ENCODE measurements around the gene PKHD1.
"Not testable (repeated sequence)": the region's sequence is repeated elsewhere in the genome, so short reads cannot be mapped to it uniquely, and the experiment has no call there.

Gene PKHD1

GRCh38 chr6:51913265-51913664 is 174.1 kb downstream of the PKHD1 start:
- DNase-seq = no peak

DNA sequence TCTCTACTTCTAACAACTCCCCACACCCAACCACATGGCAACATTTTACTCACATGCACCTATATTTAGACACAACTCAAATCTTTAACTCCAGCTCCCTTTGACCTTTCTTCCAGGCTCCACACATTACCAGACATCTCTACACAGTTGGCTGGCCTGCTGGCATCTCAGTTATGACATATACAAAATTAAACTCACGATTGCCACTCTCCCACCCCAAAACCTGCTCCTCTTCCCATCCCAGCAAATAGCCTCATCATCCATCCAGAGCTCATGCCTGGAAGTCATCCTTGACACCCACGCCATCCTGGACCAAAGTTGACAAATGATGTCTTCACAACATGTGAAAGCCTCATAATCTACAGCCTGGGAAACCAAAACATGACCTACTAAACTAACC is 176.6 kb downstream of the PKHD1 start:
- no peak for DNase-seq

- no peak for DNase-seq
Observed at GRCh38 chr6:51908243-51908642, 179.2 kb downstream of the PKHD1 start.

- DNase-seq = no peak
Observed at GRCh38 chr6:51901766-51902764, 185.3 kb downstream of the PKHD1 start.

GRCh38 chr6:51893366-51893765 is 194.0 kb downstream of the PKHD1 start:
- DNase-seq = no peak

- no peak for DNase-seq
Observed at GRCh38 chr6:51892750-51893149, 194.7 kb downstream of the PKHD1 start.

- DNase-seq = no peak
Observed at GRCh38 chr6:51892339-51892738, 195.1 kb downstream of the PKHD1 start.

DNA sequence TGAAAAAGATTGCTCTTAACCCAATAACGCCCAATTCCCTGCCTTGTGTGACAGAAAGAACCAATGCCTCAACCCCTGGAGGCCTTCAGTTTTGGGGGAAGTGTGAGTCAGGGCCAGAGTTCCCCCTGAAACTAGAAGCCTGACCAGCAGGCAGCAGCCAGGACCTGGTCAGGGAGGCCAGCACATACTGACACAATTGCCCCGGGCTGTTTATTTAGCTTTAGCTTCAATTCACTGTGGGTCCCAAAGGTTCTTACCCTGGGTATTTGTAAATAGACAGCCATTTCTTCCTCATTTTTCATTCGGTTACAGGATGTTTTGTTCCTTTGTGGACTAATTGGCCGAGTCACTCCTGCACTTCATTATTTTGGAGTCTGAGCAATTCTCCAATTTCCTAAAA is 195.6 kb downstream of the PKHD1 start:
- no peak for DNase-seq

DNA sequence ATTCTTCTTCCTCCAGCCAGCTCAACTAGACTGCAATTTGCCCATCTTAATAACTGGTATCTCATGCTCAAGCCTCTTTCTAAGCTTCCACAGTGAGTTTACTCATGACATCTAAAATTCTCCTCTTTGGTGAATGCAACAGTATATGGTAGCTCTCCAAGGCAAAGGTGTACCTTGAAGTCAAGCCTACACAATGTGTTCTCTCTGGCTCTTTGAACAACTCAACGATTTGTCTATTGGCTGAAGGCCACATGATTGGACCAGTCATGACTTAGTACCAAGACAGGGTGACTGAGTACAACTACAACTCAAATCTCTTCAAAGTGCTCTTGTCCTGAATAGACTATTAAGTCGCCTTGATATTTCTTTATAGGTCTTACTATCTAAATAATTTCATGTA is 199.6 kb downstream of the PKHD1 start:
- no peak for DNase-seq

GRCh38 chr6:51885957-51886356 is 201.5 kb downstream of the PKHD1 start:
- DNase-seq = no peak

GRCh38 chr6:51868591-51869355 is 218.6 kb downstream of the PKHD1 start:
- no peak for DNase-seq

DNA sequence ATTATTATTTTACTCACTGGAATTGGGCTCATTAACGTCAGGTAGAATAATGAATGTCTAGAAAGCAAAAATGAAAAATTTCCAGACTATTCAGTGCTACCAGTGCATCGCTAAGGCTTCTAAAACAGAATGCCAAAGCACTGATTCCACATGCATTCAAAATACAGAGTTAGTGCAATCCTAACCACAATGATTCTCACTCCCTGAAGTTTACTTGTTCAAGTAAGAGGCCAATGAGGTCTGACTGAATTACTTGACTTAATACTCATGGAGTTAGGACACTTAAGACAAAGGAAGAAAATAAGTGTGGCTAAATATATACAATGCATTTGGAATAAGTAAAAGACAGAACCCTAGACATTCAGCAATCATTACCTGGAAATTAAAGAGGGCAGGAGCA is 220.5 kb downstream of the PKHD1 start:
- DNase-seq = no peak

GRCh38 chr6:51865996-51866395 is 221.4 kb downstream of the PKHD1 start:
- DNase-seq = no peak

- DNase-seq = no peak
Observed at GRCh38 chr6:51865176-51865575, 222.2 kb downstream of the PKHD1 start.

DNA sequence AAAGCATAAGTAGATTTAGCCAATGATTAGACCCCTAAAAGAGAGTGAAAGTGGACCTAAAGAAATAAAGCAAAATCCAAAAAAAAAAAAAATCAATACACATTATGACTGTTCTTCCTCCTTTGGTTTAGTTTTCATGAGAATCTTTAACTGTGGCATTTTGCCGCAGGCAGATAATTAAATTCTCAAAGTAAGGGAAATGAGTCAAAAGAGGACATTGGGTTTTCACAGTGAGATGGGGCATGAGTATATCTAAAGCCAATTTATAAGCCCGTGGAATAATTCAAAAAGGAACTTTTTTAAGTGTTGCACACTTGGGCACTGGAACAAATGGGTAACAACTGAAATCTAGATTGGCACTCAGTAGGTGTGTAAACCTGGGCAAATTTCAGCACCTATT is 230.3 kb downstream of the PKHD1 start:
- DNase-seq = no peak

DNA sequence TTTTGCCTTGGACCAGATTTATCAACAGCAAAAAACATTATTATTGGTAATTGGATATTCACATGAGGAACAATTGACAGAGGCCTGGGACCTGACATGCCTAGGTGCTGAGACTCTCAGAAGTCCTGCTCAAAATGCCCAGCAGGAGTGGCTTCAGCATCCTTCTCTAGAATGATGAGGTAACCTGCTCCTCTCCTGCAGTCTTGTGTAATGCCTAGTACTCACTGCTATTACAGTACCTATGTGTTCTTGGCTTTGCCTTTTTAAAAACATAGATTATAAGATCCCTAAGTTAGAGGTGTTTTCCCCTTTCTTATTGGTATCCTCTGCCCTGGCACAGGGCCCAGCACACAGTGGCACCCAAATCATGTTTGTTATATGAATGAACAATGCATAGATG is 230.9 kb downstream of the PKHD1 start:
- no peak for DNase-seq

DNA sequence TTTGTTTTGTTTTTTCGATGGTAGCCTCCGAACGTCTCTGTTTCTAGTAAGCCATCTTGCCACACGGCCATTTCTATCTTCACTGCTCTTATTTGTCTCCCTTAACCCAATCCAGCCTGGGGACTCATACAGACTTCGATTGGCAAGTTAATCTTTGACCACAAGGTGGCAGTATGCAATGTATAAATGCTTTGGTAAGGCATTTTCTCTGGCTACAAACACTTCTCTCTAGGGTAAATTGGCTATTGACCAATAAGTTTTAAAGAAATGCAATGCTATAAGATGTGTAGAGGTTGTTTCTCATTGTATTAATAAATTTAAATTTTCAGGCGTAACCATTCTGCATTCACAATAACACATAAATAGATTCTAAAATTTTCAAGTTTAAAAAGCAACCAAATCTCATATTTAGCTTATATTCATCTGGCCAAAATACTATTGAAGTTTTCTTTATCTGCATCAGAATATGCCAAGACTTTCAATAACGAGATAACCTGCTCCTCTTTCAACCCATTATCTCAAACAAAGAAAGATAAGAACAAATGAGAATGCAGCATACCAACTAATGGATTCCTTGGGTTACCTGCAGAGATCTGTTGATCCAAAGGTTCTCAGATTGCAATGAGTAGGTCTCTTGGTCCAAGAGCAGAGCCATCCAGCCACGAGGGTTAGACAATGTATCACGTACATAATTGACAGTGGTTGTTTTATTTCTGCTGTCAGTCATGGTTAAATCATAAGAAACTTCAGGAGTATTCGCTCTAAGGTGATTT is 231.9 kb downstream of the PKHD1 start:
- DNase-seq = no peak

DNA sequence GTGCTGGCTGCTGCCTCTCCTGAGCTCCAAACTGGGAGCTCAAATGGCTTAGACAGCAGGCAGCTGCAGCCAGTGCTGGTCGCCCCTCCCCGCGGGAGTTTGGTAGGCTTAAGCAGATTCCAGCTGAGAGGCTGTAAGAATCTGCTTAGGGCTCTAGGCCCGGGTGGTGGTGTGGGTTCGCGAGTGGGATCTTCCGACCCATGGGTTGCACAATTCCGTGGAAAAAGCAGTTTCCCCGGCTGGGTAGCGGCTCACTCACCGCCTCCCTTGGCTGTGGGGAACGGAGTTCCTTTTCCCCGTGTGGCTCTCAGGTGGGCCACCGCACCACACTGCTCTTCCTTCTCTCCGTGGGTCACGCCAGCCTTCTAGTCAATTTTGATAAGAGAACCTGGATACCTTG is 232.5 kb downstream of the PKHD1 start:
- DNase-seq = no peak

DNA sequence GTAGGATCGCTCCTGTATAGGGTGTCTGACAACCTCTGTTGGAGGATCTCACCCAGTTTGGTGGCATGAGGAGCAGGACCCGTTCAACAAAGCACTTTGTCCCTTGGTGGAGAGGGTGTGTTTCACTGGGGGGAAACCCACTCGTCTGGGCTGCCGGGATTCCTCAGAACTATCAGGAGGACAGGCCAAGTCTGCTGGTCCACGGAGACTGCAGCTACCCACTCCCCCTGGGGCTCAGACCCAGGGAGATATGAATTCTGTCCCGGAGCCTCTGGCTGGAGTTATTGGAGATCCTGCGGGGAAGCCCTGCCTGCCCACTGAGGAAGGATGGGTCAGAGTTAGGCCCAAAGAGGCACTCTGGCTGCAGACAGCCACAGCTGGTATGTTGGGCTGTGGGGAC is 233.1 kb downstream of the PKHD1 start:
- no peak for DNase-seq

DNA sequence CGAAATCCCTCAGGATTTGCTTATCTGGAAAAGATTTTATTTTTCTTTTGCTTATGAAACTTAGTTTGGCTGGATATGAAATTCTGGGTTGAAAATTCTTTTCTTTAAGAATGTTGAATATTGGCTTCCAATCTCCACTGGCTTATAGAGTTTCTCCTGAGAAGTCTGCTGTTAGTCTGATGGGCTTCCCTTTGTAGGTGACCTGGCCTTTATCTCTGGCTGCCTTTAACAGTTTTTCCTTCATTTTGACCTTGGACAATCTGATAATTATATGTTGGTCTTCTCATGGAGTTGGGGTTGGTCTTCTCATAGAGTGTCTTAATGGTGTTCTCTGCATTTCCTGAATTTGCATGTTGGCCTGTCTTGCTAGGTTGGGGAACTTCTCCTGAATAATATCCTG is 234.3 kb downstream of the PKHD1 start:
- not testable (repeated sequence) for DNase-seq

DNA sequence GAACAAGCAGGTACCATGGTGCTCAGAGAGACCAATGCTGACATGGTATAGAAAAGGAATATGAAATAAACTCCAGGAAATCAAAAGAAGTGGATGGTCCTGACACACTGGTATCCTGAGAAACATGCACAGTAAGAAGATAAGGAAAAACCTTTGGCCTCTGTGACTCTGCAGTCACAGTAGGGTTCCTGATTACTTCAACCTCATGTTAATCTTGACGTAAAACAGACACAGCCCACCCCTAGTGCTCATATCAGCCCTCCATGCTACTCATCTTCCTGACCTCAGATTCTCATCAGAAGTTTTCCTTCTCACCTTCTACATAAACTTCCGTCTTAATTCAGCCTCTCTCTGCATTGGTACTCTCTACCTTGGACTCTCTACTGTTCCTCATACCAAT is 240.9 kb downstream of the PKHD1 start:
- no peak for DNase-seq

DNA sequence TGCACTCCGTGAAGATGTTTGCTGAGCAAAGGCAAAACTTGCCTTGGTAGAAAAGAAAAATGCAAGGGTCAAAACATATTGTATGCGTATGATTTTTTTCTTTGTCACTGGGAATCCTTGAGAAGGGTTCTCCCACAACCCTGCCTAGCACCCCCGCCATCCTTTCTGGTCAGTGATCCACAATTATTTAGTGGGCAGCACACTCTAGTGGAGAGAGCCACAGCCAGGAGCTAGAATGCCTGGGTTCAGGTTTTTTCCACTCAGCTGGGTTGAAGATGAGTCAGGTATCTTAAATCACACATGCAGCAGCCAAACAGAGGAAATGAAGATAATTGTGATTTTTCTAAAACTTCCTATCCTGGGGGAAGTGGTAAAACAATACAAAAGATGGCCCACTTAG is 243.1 kb downstream of the PKHD1 start:
- DNase-seq = no peak

DNA sequence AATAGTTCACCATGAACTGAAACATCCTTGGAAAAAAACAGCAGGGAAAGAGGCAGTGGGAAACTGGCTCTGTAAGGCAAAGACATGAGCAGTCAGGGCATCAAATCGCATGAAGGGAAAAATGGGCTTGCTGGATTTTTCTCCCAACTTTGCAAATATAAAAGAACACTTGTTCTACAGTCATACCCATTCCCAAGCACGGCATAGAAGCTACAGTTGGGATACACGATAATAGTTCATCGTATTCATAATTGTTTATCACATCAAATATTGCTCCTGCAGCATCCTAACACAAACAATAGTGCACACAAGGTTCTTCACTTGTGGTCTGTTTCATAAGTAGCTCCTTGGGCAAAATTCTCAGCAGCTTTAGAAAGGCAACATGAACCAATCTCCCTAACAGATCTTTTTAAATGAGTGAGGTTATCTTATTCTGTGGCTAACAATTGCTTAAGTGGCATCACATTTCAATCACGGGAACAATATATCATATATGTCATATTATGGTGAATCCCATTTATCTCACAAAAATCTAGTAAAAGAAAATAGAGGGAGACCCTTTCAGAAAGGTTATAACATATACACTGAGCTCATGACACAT is 243.9 kb downstream of the PKHD1 start:
- no peak for DNase-seq

Measured in stimulated activated naive CD4-positive, alpha-beta T cell treated with Interleukin-2 at 50 U/mL for 16 hours (primary cell).